A673 (cell line): ENCODE measurements around the gene PARP12.

Experiments
- EZH2 ChIP-seq: fragments of 200-600 bp; sonication (generic); IDR thresholded peaks from 2 replicates; pipeline ENCODE4 v1.6.1; 2017; ENCODE audit warnings: borderline replicate concordance, low read depth, mild to moderate bottlenecking, mixed read lengths, antibody characterized with exemption, low read length; ENCODE audit not compliant: poor library complexity, severe bottlenecking
- TF ChIP-seq, protein P1 (sequence below): fragments of 300-800, 200-600 bp; sonication (generic); conservative IDR thresholded peaks from 2 replicates; pipeline ENCODE4 v1.5.1; 2017; ENCODE audit warnings: low read depth, mild to moderate bottlenecking, antibody characterized with exemption, low read length, moderate library complexity, mixed read lengths

DNA sequence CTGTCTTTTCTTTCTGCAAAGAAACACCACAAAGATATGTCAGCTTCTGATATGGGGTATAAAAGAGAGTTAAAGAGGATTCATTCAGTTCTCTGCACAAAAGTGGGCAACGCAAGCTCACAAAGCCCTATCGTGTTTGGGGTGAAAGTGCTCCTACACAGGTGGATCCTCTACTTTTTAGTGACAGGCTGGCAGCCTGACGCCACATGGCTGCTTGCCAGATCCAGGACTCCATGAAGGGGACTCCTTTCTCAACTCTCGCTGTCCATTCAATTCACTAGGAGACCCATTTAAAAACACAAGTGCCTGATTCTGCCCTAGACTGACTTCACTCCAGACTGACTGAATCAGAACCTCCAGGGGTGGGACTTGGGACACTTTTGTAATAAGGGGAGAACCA, 8.0 kb downstream of the PARP12 start:
- TF ChIP-seq EZH2, result no peak
- TF ChIP-seq, protein P1, sequence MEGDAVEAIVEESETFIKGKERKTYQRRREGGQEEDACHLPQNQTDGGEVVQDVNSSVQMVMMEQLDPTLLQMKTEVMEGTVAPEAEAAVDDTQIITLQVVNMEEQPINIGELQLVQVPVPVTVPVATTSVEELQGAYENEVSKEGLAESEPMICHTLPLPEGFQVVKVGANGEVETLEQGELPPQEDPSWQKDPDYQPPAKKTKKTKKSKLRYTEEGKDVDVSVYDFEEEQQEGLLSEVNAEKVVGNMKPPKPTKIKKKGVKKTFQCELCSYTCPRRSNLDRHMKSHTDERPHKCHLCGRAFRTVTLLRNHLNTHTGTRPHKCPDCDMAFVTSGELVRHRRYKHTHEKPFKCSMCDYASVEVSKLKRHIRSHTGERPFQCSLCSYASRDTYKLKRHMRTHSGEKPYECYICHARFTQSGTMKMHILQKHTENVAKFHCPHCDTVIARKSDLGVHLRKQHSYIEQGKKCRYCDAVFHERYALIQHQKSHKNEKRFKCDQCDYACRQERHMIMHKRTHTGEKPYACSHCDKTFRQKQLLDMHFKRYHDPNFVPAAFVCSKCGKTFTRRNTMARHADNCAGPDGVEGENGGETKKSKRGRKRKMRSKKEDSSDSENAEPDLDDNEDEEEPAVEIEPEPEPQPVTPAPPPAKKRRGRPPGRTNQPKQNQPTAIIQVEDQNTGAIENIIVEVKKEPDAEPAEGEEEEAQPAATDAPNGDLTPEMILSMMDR, result no peak
